ENCODE results near the gene SPG11.
A peak's percentile ranks its signal among the peaks of the same experiment; 100 is the strongest.
"Not testable (repeated sequence)": the region's sequence is repeated elsewhere in the genome, so short reads cannot be mapped to it uniquely, and the experiment has no call there.

Gene SPG11

GRCh38 chr15:44682211-44682610 lies 18.7 kb upstream of the SPG11 start:
- no peak for FAIRE-seq

DNA sequence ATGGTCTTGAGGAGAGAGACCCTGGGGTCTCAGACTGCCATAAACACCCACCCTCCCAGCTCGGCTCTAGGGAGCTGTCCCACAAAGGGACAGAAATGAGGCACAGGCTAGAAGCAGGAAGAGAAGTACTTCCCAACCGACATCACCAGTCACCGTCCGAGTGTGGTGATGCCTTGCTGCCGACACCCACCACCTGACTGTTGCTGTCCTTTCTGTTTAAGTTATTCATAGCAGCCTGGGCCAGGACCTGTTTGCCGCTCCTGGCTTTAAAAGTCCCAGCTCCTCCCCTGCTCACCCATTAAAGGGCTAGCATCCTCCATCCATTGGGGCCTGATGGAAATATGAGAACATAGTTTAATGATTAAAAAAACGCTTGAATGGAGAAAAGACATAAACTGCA lies 13.2 kb upstream of the SPG11 start:
- FAIRE-seq, result no peak

GRCh38 chr15:44675911-44676310 lies 12.4 kb upstream of the SPG11 start:
- no peak for FAIRE-seq

GRCh38 chr15:44673639-44674038 lies 10.2 kb upstream of the SPG11 start:
- no peak for FAIRE-seq

GRCh38 chr15:44670087-44670950 lies 6.9 kb upstream of the SPG11 start:
- no peak for FAIRE-seq

- FAIRE-seq, result no peak
Measured at GRCh38 chr15:44668921-44669320, 5.5 kb upstream of the SPG11 start.

- no peak for FAIRE-seq
Measured at GRCh38 chr15:44667039-44667360, 3.5 kb upstream of the SPG11 start.

DNA sequence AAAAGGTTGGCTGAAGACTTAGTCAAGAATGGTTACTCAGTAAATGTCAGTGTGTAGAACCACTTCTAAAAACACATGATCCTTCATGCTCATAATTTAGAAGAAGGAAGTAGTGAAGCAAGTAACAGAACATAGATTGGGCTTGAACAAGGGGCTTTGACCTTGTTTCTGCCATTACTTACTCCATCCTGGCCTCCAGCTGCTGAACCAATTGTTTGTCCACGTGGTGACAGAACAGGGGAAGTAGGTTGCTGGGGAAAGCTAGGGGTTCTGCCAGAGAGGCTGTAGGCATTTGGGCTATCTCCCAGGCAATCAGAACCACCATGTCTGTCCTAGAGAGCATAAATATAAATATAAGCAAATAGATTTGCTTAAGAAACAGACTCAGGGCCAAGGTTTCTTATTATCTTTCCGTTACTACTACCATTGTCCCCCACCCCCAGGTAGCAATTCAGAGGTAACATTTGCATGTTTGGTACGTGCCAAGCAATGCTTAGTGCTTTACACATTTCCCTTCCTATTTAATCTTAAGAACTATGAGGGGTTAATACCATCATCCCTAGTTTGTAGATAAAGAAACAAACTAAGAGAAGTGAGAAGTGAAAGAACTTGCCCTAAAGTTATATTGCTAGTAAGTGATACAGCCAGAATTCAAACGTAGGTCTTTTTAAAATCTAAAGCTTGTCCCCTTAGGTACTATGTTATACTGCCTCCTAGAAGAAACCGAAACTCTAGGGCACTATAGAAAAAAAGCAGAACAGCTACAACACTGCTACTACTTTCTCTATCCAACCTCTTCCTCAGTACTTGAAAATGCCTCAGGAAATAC lies 3.0 kb upstream of the SPG11 start:
- FAIRE-seq, result no peak

GRCh38 chr15:44662478-44663409 lies 718 bp downstream of the SPG11 start:
- no peak for FAIRE-seq

DNA sequence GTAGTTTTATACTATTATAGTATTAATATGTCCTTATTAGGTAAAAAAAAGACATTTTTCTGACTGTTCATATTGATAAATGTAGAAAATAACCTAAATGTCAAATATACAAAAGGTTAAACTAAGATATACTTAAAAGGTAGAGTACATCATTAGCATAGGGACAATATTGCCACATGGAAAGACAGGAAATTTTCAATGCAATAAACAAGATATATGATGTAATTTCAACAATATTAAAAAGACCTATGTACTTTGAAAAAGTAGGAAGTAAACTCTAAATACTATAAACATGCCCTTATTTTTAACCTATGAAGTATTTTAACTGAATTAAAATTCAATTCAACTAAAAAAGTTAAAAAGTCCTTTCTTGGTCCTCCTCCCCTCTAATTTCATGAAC lies 1.9 kb downstream of the SPG11 start:
- no peak for FAIRE-seq

GRCh38 chr15:44659056-44659455 lies 4.4 kb downstream of the SPG11 start:
- FAIRE-seq, result no peak

- no peak for FAIRE-seq
Measured at GRCh38 chr15:44657378-44657777, 6.1 kb downstream of the SPG11 start.

DNA sequence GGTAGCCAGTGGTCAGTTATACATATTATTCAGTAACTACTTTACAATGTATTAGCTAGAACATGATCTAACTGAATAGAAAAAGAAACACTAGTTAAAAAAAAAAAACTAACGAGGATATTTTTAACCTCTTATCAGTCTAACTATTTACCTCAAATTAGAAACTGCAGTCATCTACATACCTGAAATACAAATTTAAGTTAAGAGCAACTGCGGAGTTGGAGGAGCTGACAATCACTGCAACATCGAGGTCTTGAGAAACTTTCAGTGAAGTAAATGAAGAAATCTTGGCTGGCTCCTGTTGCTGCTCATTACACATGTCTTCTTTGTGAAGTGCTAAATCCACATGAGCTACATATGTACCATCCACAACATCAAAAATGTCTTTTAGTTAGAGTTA lies 6.5 kb downstream of the SPG11 start:
- FAIRE-seq, result peak; percentile 6

DNA sequence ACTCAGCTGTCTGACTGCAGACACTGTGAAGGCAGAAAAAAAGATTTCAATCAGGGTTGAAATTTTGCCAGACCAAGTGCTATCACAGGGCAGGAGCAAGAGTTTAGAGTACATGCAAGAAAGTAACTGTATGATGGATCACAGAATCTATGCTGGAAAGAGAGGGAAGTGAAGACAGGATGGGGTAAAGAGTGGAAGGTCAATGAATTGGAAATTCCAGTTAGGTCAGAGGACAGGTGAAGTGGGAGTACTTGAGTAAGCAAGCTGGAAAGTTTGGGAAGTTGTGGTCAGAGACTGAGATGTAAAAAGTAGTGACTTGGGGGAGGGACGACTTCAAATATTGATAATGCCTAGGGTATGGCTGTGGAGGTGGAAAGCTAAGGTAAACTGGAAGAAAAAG lies 7.2 kb downstream of the SPG11 start:
- FAIRE-seq, result no peak

DNA sequence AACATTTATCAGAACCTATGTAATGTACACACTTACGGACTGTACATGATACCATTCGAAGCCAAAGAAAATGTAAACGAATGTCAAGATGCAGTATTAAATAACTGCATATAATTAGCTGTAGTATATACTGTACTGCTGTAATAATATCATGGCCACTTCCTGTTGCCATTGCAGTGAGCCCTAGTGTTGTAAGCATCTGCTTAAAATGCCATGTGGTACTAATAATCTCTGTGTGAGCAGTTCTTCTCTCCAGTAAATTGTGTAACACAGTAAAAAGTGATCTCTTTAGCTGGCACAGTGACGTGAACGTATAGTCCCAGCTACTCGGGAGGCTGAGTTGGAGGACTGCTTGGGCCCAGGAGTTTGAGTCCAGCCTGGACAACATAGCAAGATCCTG lies 8.6 kb downstream of the SPG11 start:
- no peak for FAIRE-seq

- no peak for FAIRE-seq
Measured at GRCh38 chr15:44647637-44648036, 15.8 kb downstream of the SPG11 start.

DNA sequence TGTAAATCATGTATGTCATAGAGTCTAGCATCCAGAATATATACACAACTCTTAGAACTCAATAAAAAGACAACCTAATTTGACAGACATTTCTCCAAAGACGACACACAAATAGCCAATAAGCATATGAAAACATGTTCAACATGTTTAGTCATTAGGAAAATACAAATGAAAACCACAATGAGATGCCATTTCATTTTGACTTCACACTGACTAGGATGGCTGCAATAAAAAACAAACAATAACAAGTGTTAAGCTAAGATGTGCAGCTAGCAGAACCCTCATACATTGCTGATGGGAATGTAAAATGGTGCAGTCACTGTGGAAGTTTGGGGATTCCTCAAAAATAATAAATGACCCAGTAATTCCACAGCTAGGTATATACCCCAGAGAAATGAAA lies 16.4 kb downstream of the SPG11 start:
- no peak for FAIRE-seq

GRCh38 chr15:44646460-44646859 lies 17.0 kb downstream of the SPG11 start:
- no peak for FAIRE-seq

- no peak for FAIRE-seq
Measured at GRCh38 chr15:44641651-44642050, 21.8 kb downstream of the SPG11 start.

DNA sequence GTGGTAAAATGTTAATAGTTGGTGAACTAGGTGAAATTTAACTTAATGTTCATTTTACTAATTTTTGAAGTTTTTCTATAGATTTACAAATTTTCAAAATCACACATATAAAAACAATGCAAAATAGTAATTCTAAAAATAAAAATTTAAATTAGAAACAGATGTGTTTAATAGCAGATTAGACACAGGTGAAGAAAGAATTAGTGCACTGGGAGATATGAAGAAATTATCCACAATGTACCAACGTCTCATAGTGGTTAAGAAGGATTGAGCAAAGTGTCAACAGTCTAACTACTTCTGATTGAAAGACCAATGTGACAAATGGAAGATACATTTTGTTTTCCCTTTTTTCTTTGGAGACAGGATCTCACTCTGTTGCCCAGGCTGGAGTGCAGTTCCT lies 26.5 kb downstream of the SPG11 start:
- no peak for FAIRE-seq

GRCh38 chr15:44633603-44634002 lies 29.9 kb downstream of the SPG11 start:
- FAIRE-seq, result no peak

DNA sequence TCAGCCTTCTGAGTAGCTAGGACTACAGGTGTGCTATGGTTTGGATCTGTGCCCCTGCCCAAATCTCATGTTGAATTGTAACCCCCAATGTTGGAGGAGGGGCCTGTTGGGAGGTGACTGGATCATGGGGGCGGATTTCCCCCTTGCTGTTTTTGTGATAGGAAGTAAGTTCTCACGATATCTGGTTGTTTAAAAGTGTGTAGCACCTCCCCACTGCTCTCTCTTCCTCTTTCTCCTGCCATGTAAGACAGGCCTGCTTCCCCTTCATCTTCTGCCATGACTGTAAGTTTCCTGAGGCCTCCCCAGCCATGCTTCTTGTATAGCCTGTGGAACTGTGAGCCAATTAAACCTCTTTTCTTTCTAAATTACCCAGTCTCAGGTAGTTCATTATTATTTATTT lies 38.2 kb downstream of the SPG11 start:
- FAIRE-seq, result not testable (repeated sequence)

DNA sequence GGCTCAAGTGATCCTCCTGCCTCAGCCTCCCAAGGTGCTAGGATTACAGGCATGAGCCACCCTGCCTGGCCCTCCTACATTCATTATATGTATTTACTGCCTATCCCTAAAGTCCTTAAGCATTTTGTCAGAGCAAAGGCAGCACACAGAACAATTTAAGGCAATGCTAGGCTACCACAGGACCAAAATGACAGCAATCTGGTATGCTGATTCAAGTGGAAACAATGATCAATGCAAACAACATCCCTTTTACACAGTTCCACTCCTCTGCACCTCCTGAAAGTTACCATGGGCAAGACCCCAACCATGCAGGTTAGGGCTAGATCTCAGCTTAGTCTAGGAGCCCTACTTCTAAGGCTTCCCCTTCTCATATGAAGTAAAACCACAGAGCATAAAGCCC lies 40.3 kb downstream of the SPG11 start:
- no peak for FAIRE-seq
